NCI-H1105 (cell line): ENCODE data around the gene KCNE1.
"Not testable (repeated sequence)": the region's sequence is repeated elsewhere in the genome, so short reads cannot be mapped to it uniquely, and the experiment has no call there.

ENCODE experiments used
- DNase-seq: peaks from one replicate; lab custom pipeline; 2025; lab: John Stamatoyannopoulos, UW

KCNE1 gene

DNA sequence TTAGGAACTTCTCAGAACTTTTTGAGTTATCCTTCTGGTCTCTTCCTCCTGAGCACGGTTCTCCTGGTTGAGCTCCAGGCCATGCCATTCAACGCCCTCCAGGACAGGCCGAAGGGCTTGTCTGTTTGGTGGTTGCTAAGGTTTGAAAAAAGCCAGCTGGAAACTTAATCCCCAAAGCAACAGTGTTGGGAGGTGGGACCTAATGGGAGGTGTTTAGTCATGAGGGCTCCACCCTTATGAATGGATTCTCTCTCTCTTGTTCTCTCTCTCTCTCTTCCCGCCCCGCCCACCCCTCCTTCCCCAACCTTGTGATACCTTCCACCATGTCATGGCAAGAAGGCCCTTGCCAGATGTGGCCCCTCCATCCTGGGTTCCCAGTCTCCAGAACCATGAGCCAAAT lies 829 bp downstream of the KCNE1 start:
- DNase-seq = no peak

DNA sequence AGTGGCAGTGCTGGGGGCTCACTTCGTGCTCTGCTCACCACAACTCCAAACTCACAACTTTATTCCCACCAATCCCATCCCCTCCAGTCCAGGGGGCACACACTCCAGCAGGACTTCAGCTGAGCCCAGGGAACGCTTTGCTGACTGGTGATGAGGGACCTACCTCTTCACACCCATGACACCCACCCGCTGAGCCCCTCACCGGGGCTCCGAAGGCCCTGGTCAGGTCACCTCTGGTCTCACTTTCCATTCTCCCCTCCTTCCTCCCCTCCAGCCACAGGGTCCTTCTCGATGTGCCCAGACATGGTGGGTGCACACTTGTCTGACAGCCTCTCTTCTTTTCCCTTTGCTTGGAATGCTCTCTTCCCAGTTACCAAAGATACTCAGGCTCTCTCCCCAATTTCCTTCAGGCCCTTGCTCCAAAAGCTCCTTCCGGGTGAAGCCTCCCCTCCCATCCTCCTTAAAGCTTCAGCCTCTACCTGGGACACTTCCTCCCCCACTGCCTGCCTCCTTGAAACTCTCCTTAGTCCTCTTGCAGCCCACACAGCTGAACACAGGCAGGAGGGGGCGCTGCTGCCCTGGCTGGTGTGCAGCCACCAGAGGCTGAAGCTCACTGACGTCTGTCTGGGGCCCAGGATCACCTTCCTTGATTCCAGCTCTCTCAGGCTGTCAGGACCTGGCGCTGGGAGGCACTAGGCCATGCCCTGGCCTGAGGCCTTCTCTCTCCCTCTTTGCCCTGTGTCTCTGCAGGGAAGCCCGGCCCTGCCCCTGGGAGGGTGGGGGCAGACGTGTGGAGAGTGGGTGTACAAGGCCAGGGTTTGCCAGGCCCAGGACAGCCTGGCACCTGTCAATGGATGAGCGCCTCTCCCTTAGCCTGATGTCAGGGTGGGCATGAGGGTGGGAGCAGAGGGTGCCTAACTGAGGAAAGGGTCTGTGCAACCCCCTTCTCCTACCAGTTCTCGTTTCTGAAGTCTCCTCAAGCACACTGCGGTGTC lies 1.6 kb downstream of the KCNE1 start:
- no peak for DNase-seq

DNA sequence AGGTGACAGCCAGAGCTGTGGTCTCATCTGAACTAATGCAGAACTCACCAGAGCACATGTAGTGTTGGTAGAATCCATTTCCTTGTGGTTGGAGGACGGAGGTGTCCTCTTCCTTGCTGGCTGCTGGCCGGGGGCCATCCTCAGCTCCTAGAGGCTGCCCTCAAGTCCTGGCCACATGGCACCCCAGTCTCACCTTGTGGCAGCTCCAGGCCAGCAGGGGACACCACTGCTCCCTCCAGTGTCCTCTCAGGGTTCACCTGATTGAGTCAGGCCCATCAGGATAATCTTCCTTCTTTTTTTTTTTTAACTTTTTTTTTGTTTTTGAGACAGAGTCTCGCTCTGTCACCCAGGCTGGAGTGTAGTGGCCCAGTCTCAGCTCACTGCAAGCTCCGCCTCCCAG lies 2.9 kb downstream of the KCNE1 start:
- no peak for DNase-seq

DNA sequence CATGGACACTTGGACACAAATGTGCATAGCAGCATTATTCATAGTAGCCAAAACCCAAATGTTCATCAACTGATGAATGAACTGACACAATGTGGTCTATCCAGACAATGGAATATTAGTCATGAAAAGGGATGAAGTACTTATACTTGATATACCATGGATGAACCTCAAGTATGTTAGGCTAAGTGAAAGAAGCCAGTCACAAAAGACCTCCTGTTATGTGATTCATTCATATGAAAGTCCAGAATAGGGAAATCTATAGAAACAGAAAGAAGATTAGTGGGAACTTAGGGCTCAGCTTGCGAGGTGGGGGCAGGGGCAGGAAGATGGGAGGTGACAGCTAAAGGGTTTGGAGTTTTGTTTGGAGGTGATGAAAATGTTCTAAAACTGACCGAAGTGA lies 7.4 kb downstream of the KCNE1 start:
- DNase-seq = no peak

DNA sequence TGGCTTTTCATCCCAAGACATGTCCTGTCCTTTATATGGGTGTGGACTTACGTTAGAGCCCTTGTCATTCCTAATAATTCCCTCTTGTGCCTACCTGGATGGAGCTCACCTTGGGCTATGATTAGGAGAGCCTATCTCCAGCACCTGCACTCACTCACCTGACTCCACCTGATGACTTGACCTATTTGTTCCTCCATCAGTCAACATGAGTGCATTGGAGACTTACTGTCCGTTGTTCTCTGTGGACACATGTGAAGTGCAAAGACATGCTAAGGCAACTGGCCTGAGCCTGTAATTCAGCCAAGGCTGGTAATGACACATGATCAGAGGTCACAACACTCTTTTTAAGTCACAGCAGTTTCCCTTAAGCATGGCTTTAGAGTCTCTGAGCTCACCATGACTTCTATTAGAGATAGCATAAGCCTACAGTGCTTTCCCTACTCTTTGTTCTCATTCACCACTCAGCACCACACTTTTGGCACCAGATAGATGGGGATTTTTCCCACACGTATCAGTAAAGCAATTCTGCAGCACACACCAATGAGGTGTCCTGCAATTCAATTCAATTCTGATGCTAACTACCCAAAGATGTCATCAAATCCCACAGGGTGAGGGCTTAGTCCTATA lies 9.4 kb downstream of the KCNE1 start:
- no peak for DNase-seq

DNA sequence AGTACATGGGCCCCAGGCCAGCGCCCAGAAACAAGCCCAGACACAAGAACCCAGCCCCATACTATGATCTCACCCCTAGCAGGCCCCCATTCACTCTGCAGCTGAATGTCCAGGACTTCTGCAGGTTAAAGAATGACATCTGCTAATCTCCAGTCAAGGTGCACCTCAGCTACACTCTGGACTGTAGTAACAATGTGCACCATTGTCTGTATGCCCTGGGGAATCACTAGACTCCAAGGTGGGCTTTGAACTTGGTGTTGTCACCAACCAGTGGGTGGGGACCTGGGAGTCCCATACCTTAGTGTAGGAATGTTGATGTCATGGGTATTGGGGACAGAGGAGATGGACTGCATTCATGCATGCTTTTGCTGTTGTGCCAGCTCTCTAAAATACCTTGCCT lies 10.3 kb downstream of the KCNE1 start:
- DNase-seq = no peak

DNA sequence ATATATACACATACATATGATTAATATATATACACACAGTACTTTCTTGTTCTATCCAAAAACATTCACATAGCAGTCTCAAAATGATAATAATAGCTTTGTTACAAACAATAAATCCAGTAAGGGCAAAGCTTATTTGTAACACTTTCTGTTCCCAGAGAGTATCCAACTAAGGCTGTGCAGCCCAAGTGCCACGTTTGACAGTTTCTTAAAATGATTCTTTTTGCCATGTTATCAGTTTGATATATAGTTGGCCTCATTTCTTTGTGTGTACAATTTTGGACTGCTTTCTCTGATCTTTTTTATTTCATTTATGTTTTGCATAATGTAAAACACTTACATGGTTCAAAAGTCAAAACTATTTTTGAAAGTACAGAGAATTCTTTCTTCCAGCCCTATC lies 11.8 kb downstream of the KCNE1 start:
- DNase-seq = no peak

DNA sequence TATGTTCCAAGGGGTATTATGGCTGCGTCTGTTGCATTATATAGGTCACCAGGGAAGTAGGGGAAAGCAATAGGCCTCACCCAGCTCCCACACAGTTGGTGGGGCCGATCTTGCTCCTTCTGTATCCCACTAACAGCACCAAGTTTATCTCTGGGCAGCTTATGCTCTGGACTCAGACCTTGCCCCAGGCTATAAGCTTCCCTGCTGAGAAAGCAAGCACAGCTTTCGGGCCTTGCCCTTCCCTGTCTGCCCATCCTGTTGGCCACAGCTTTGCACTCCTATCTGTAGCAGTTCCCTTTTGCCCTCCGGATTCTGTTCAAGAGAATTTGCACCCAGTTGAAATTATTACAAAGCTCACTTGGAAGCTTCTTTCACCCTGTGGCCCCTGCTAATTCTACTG lies 12.9 kb downstream of the KCNE1 start:
- DNase-seq = no peak

DNA sequence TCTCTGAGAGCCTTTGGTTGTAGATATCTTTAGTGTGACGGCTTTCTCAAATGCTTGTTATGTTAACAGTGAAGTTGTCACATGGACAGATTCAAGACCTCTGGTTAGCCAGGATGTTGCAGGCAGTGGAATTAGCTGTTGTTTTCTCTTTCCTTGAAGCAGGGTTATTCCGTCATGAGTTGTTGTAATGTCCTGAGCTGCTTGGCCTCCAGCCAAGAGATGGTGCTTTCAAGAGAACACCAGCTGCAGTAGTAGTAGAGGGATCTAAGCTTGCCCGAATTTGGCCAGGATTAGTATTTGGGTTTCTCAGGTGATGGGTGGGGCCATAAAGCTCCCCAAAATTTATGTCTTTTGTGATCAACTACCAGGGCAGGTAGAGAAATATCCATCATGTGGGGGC lies 13.4 kb downstream of the KCNE1 start:
- DNase-seq = peak; percentile 57

DNA sequence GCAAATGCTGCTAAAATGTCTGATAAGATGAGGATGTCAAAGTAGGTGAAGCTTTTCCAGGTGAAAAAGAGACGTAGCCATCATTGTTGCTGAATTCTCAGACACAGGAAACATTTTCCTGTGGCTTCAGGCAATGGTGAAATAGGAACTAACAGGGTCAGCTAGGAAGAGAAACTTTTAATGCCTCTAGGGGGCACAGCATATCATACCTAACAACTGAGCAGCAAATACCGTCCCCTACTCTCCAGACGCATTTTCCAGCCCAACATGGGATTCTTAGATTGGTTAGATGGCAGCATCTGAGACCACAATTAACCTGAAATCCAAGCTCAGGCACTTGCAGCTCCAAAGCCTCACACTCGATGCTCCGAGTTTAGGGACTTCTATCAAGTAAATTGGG lies 28.2 kb downstream of the KCNE1 start:
- not testable (repeated sequence) for DNase-seq

DNA sequence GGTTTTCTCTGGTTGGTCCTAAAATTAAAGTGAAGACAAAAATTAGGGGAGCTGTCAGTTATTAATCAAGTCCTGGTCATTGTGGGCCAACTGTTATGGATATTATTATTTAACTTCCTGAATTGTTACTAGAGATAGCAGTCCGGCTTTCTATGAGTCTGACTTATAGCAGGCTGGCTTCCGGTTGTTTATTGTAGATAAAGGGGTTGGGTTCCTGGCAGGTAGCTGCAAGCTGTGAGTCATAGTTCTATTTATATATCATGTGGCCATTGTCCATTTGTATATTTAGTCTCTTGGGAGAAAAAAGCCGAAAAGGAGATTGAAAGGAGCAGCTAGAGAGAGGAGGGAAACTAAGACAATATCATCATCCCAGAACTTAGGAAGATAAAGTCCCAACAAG lies 28.6 kb downstream of the KCNE1 start:
- DNase-seq = not testable (repeated sequence)

DNA sequence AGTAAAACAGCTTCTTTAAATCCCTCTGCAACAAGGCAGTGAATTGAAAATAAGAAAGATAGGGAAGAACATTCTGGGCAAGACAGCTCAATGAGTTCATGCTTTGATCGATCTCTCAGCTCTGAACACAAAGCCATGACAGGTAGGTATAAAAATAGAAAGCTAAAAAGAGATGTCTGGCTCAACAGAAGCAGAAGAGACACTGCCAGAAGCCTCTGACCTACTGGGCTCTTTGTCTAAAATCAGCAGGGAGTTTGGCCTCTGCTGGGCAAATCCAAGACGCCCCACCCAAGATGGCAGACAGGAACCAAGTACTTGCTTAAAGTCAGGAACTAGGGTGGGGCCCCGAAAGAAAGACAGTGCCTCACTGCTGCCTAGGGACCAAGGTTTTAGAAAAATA lies 44.7 kb downstream of the KCNE1 start:
- not testable (repeated sequence) for DNase-seq

DNA sequence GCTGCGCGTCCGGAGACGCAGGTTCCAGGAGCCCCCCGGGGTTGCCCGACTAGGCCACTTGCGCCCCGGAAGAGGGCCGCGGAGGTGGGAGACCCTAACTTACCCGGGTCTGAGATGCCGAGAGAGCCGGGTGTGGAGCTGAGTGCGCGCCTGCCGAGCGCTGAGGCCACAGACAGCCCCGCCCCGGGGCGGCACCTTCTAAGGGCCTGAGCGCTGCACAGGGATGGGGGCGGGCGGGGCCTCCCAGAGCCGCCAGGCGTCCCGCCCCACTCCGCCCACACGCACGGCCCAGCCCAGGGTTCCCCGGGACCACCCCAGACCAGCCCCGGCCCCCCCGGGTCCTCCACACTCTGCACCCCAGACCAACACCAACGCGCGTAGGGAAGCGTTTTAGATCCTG lies 52.6 kb downstream of the KCNE1 start:
- DNase-seq = not testable (repeated sequence)

DNA sequence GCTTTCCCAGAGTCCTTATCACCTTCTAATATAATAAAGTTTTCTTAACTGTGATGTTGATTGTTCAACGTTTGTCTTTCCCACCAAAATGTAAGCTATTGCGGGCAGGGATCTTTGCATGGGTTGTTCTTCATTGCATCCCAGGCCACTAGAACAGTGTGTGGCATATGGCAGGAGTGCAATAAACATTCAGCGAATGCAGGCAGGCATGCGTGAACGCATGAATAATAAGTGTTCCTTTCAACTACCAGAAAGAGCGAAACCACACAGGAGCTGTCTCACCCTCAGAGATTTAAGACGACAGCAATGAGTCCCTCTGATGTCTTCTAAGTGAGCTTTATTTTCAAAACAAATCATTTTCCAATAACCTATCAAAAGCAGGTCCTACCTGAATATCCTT lies 53.7 kb downstream of the KCNE1 start:
- not testable (repeated sequence) for DNase-seq

DNA sequence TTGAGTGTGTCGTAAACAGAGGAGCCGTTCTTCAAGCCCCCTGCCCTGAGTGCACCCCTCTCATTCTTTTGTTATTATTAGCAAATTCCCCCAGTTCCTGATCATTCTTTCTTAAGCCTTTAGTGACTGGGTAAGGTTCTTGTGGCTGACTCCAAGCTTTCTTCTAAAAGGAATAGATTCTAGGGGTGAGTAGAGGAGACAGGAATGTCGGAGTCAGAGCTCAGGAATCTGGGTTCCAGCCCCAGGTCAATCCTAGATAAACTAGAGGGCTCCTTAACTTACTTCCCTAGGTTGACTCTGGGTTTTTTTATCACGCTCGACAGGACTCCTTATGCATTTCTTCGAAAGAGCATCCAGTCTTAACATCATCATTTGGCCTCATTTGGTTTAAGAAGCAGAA lies 55.8 kb downstream of the KCNE1 start:
- not testable (repeated sequence) for DNase-seq

DNA sequence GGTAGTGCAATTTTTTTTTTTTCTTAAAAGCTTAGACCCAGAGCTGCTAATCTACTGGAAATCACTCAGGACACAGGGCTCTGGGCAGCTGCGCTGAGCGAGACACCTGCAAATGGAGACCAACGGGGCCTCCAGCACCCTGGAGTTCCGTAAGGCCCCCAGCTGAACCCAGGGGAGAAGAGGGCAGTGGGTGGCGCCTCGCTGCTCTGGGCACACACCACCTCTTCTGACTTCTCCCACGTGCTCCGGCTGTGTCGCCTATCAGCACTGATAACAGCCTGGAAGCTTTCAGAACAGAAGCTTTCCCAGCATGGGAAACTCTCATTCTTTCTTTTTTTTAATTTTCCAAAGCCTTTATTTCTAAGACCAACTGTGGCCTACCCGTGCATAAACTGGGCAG lies 56.4 kb downstream of the KCNE1 start:
- DNase-seq = not testable (repeated sequence)

DNA sequence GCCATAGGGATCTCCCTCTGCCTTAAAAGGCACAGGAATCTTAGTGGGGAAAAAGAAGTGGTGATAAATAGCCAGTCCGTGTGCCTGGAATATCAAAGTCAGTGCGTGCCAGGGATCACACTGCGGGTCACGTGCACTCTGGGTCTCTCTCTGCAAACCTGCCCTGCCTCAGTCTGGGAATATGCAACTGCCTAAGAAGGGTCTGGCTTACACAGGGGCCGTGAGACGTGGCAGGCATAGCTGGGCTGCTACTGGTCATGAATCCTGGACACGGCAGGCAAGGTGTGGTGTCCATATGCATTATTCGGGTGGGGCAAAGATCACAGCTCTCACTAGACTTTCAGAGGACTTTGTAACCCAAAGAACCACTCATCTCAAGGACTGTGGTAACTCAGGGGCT lies 65.0 kb downstream of the KCNE1 start:
- DNase-seq = not testable (repeated sequence)

DNA sequence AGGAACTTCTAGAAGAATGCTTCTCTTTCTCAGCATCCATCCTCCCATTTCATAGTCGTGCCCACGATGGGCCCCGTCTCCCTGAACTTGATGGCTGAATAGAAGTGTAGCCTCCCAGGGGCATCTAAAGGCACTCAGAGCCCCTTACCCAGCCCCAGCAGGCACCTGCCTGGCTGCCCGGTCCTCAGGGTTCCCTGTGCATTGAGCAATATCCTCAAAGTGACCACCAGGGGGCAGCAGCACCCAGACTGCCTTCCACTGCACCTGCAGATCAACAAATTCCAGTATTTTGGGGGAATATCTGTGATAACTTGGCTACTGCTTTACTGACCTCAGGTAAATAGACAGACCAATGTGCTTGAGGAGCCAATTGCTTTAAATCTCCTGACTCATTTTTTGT lies 68.5 kb downstream of the KCNE1 start:
- not testable (repeated sequence) for DNase-seq

DNA sequence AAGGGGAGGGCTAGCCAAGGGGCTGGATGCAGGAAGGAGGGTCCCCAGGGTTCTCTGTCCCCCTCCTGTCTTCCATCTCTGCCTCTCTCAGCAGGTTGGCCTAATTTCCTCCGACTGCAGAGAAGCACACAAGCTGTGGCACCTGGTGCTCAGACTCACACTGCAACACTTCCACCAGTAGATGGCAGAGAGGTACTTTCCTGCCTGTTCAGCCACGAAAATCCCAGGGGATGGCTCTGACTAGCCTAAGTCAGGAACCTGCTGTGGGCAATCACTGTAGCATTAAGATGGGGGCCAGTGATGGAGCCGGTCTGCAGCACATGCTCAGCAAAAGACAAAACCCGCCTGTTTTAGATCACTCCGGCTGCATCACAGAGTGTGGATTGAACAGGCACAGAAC lies 82.3 kb downstream of the KCNE1 start:
- DNase-seq = not testable (repeated sequence)

DNA sequence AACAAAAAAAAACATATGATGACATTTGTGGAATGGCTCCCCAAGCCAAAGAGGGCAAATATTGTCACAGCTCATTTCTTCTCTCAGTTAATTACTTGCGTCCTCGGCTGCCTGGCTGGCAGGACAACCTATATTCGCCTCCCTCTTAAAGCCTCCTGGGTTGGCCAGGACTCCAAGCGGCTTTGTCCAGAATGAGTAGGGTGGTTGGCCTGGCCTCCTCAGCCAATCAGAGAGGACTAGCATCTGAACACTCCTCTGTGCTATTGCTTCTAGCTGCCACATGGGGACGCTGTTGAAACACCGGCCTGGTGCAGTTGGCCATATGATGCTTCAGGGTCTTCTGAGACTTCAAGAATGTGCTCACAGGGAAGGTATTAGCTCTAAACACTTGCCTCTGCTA lies 83.6 kb downstream of the KCNE1 start:
- not testable (repeated sequence) for DNase-seq

DNA sequence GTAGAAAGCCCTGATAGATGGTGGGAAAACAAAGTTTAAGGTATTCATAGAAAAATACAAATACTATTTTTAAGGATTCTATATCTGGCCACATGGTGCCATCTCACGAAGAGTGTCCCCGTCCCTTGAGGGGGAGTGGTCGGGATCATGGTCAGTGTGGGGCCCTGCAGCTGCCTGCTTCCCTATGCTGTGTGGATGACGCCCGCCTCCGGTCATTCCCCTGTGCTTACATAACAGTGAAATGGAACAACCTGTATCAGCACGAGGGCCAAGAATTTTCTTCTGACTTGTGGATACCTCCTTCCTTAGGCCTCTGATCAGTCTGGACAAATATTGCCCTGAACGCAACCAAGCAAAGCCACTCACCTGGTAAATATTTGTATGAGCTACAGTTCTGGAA lies 84.7 kb downstream of the KCNE1 start:
- not testable (repeated sequence) for DNase-seq

DNA sequence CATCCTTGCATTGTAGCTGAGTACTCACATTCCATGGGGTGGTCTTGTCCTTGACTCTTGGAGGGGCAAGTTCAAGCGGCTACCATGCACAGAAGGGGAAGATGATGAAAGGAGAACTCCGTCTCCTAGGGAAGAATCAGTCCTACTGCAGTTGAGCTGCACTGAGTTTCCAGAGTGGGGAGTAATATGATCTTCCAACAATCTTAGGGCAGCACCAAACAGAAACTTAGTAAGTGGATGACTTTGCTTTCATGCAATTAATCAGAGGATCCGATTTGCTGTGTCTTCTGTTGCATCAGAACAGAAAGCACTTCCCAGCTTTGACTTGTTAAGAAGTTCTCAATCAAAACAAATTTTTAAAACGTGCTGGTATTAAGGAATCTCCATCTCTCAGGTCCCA lies 88.2 kb downstream of the KCNE1 start, which contains the start of gene SMIM34:
Gene SMIM34, minus strand, starts transcription at position 147 of the 400 bp plus-strand sequence. Its CDS starts 112 bp downstream, at position 35.
- DNase-seq = not testable (repeated sequence)

DNA sequence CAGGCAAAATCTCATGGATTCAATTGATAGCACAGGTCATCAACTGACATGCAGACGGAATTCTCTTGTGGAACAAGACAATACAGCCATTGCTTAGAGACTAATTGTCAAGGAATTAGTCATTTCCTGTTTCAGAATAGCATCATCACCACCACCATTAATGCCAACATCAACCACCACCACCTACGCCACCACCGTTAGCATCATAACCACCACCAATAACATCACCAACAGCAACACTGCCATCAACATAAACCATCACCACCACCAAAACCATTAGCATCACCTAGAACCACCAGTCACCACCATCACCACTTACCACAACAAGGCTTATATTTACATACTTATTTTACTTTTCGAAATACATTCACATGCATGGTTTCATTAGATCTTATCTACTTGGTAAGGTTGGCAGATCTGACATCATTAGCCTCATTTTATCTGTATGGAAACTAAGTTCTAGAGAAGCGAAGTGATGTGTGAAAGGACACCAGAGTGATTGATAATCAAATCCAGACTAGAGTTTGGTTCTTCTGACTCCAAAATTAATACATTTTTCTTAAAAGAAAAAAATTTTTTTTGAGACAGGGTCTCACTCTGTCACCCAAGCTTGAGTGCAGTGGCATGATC lies 94.4 kb downstream of the KCNE1 start:
- not testable (repeated sequence) for DNase-seq
